ENCODE data around the gene SLC8B1.

GRCh38 chr12:113297214-113297587 lies 37.7 kb downstream of the SLC8B1 start:
- TF ChIP-seq CTCF (optimal IDR thresholded peaks at IDR 0.05 in 1 of 3, IDR thresholded peaks at IDR 0.05 in 1 of 3, conservative IDR thresholded peaks at IDR 0.05 in 1 of 3; ENCODE audit: extremely low read depth in 1 of 3, insufficient read depth in 2 of 3, low read length in 3 of 3), result no peak
- TF ChIP-seq EZH2 (IDR thresholded peaks at IDR 0.05; ENCODE audit: low read length), result no peak

Data from keratinocyte (primary cell).